H1 (cell line): ENCODE data around the gene ACVRL1. TPM values are rescaled to one million over a fixed set of nuclear protein-coding genes. Genes with fewer than 3 reads are reported as not detected.

Source experiments
- CTCF ChIA-PET: fragments of 300-600 bp; sonication (Branson Sonifier 250); formaldehyde crosslinking; loops from one replicate; lab custom pipeline; 2021; ENCODE audit not compliant: partially characterized antibody; lab: Charles Lee
- POLR2A ChIA-PET: fragments of 300-600 bp; sonication (Branson Sonifier 250); formaldehyde crosslinking; loops from one replicate; lab custom pipeline; 2021; ENCODE audit warnings: inconsistent platforms; ENCODE audit not compliant: partially characterized antibody; lab: Charles Lee
- DNase-seq, 2 experiments: peaks; one replicate each; pipeline versions ENCODE4 v3.0.0 to v3.0.0-alpha.2; 2010 to 2022; ENCODE audit warnings: low spot score in 2 of 2, low read depth in 1 of 2, mixed read lengths in 1 of 2
- FAIRE-seq: peaks from 2 replicates; lab custom pipeline; 2011; peaks lifted over from hg19 to GRCh38; lab: Jason Lieb, UNC
- H2AFZ ChIP-seq: 2 replicates; pipeline ENCODE4 v1.8.1; 2012; ENCODE audit warnings: low read length, inconsistent platforms
- H2AK5ac ChIP-seq: 2 replicates; pipeline ENCODE4 v1.6.1; 2013; ENCODE audit warnings: low read depth, low read length
- H2BK120ac ChIP-seq: replicated peaks from 2 replicates; pipeline ENCODE3; 2013; ENCODE audit warnings: low read depth, low read length, inconsistent platforms
- H2BK12ac ChIP-seq: 2 replicates; pipeline ENCODE4 v1.6.1; 2013; ENCODE audit warnings: low read depth, low read length
- H2BK15ac ChIP-seq: 2 replicates; pipeline ENCODE4 v1.6.1; 2013; ENCODE audit warnings: low read length
- H2BK20ac ChIP-seq: 2 replicates; pipeline ENCODE4 v1.6.1; 2013; ENCODE audit warnings: low read length
- H2BK5ac ChIP-seq: 2 replicates; pipeline ENCODE4 v1.6.1; 2013; ENCODE audit warnings: low read depth, low read length
- H3K14ac ChIP-seq: 2 replicates; pipeline ENCODE4 v1.6.1; 2013; ENCODE audit warnings: inconsistent platforms; ENCODE audit not compliant: insufficient read length
- H3K18ac ChIP-seq: 2 replicates; pipeline ENCODE4 v1.6.1; 2013; ENCODE audit warnings: low read length; ENCODE audit errors: extremely low read depth
- H3K23ac ChIP-seq: 2 replicates; pipeline ENCODE4 v1.6.1; 2013; ENCODE audit warnings: inconsistent platforms; ENCODE audit not compliant: insufficient read length
- H3K23me2 ChIP-seq: 2 replicates; pipeline ENCODE4 v1.6.1; 2013; ENCODE audit warnings: low read depth, low read length
- H3K27ac ChIP-seq: 2 replicates; pipeline ENCODE4 v1.6.1; 2011; ENCODE audit warnings: low read depth, low read length, inconsistent platforms
- H3K27me3 ChIP-seq, 4 experiments: replicated peaks in 1 of 4; 1 replicate in 1 of 4; 2 replicates in 3 of 4; pipeline versions ENCODE4 v1.6.1 to v1.8.1; 2011 to 2013; ENCODE audit warnings: low read length in 3 of 4, mild to moderate bottlenecking in 3 of 4, inconsistent platforms in 2 of 4, mixed read lengths in 2 of 4, moderate library complexity in 1 of 4; ENCODE audit not compliant: control insufficient read depth in 3 of 4, insufficient read depth in 3 of 4; ENCODE audit errors: extremely low read depth in 1 of 4
- H3K36me3 ChIP-seq, 4 experiments: 2 replicates each; pipeline versions ENCODE4 v1.6.1 to v1.8.1; 2011 to 2013; ENCODE audit warnings: mild to moderate bottlenecking in 4 of 4, low read length in 3 of 4, moderate library complexity in 2 of 4, control low read depth in 1 of 4, inconsistent platforms in 1 of 4; ENCODE audit not compliant: insufficient read depth in 4 of 4, control insufficient read depth in 2 of 4
- H3K4ac ChIP-seq: replicated peaks from 2 replicates; pipeline ENCODE3; 2013; ENCODE audit warnings: low read length, low read depth, mixed read lengths, inconsistent platforms; ENCODE audit not compliant: insufficient read length
- H3K4me1 ChIP-seq, 4 experiments: replicated peaks in 1 of 4; 1 replicate in 1 of 4; 2 replicates in 3 of 4; pipeline versions ENCODE4 v1.6.1 to v1.8.1; 2011 to 2013; ENCODE audit warnings: low read length in 3 of 4, inconsistent platforms in 2 of 4, mixed read lengths in 1 of 4; ENCODE audit not compliant: insufficient read depth in 4 of 4, control insufficient read depth in 3 of 4
- H3K4me2 ChIP-seq, 2 experiments: 2 replicates each; pipeline versions ENCODE4 v1.6.1 to v1.8.1; 2011 to 2013; ENCODE audit warnings: low read depth in 2 of 2, low read length in 2 of 2, control low read depth in 1 of 2, inconsistent platforms in 1 of 2, mild to moderate bottlenecking in 1 of 2; ENCODE audit not compliant: insufficient read depth in 1 of 2
- H3K4me3 ChIP-seq, 4 experiments: fragments of 200-600, 300-600 bp in 1 of 4; sonication (generic), shearing (Covaris generic), sonication (Bioruptor Twin) in 1 of 4; 2 replicates each; pipeline versions ENCODE4 v1.5.1 to v1.8.1; 2011 to 2016; ENCODE audit warnings: low read length in 4 of 4, low read depth in 3 of 4, control low read depth in 2 of 4, inconsistent platforms in 2 of 4, mild to moderate bottlenecking in 2 of 4, mixed read lengths in 1 of 4, moderate library complexity in 1 of 4; ENCODE audit not compliant: insufficient read depth in 2 of 4; ENCODE audit errors: extremely low read depth in 1 of 4
- H3K56ac ChIP-seq: replicated peaks from 2 replicates; pipeline ENCODE3; 2013; ENCODE audit warnings: low read depth, mild to moderate bottlenecking, mixed read lengths, low read length, inconsistent platforms; ENCODE audit not compliant: insufficient read length
- H3K79me1 ChIP-seq: 2 replicates; pipeline ENCODE4 v1.6.1; 2013; ENCODE audit warnings: low read depth, low read length, control low read depth
- H3K79me2 ChIP-seq, 2 experiments: 2 replicates each; pipeline versions ENCODE4 v1.6.1 to v1.8.1; 2012 to 2013; ENCODE audit warnings: low read length in 2 of 2, mild to moderate bottlenecking in 2 of 2, inconsistent platforms in 1 of 2; ENCODE audit not compliant: insufficient read depth in 2 of 2, control insufficient read depth in 1 of 2
- H3K9ac ChIP-seq, 4 experiments: replicated peaks in 1 of 4; 1 replicate in 1 of 4; 2 replicates in 3 of 4; pipeline versions ENCODE4 v1.6.1 to v1.8.1; 2011 to 2013; ENCODE audit warnings: low read depth in 3 of 4, low read length in 3 of 4, control low read depth in 2 of 4, mild to moderate bottlenecking in 2 of 4, moderate library complexity in 2 of 4, inconsistent platforms in 1 of 4; ENCODE audit errors: extremely low read depth in 1 of 4
- H3K9me3 ChIP-seq, 2 experiments: 2 replicates each; pipeline versions ENCODE4 v1.6.1 to v1.8.1; 2012 to 2013; ENCODE audit warnings: mild to moderate bottlenecking in 2 of 2, moderate library complexity in 2 of 2, control low read depth in 1 of 2, inconsistent platforms in 1 of 2, low read depth in 1 of 2, low read length in 1 of 2, mixed read lengths in 1 of 2; ENCODE audit not compliant: insufficient read depth in 2 of 2
- H4K20me1 ChIP-seq, 2 experiments: replicated peaks in 1 of 2; 2 replicates each; pipeline versions ENCODE3 to v1.8.1; 2011 to 2013; ENCODE audit warnings: inconsistent platforms in 2 of 2, low read length in 2 of 2, mild to moderate bottlenecking in 1 of 2; ENCODE audit not compliant: insufficient read depth in 2 of 2, control insufficient read depth in 1 of 2
- H4K5ac ChIP-seq: 2 replicates; pipeline ENCODE4 v1.6.1; 2013; ENCODE audit warnings: low read length, low read depth, mixed read lengths, inconsistent platforms; ENCODE audit not compliant: insufficient read length
- H4K8ac ChIP-seq: 2 replicates; pipeline ENCODE4 v1.8.0; 2013; ENCODE audit warnings: mild to moderate bottlenecking, moderate library complexity, low read length, inconsistent platforms; ENCODE audit not compliant: insufficient read depth; ENCODE audit errors: extremely low read depth
- H4K91ac ChIP-seq: replicated peaks from 2 replicates; pipeline ENCODE3; 2013; ENCODE audit warnings: low read length, mixed read lengths, inconsistent platforms; ENCODE audit not compliant: insufficient read length
- CREB1 ChIP-seq: IDR thresholded peaks from 2 replicates; pipeline ENCODE4 v1.6.1; 2012; ENCODE audit warnings: inconsistent platforms
- KDM4A ChIP-seq: IDR thresholded peaks from one replicate; pipeline ENCODE4 v1.7.1; 2012; ENCODE audit warnings: low read depth, mild to moderate bottlenecking, moderate library complexity, low read length, inconsistent platforms; ENCODE audit not compliant: severe bottlenecking
- RAD21 ChIP-seq, 2 experiments: IDR thresholded peaks in 1 of 2; conservative IDR thresholded peaks in 1 of 2; 2 replicates each; pipeline ENCODE4 v1.6.1; 2011; ENCODE audit warnings: low read depth in 2 of 2, low read length in 2 of 2, improper control_type of control experiment in 1 of 2, inconsistent platforms in 1 of 2, mild to moderate bottlenecking in 1 of 2, moderate library complexity in 1 of 2
- WGBS, 2 experiments: shearing (Covaris generic) in 1 of 2; methylation state at CpG; one replicate each; pipeline versions ENCODE4 v1.1.6 to v1.1.7; 2013 to 2015; ENCODE audit warnings: low lambda C conversion rate in 2 of 2, mixed read lengths in 2 of 2, inconsistent platforms in 1 of 2, low coverage in 1 of 2, missing lambda C conversion rate in 1 of 2; ENCODE audit not compliant: insufficient replicate concordance in 2 of 2, insufficient coverage in 1 of 2, insufficient read length in 1 of 2; ENCODE audit errors: extremely low coverage in 1 of 2, missing lambda C conversion rate in 1 of 2; 5-methylcytosine and 5-hydroxymethylcytosine counted together
- polyA plus RNA-seq, 7 experiments: library from polyadenylated mRNA; depleted of rRNA in 3 of 7; stranded (reverse) in 5 of 7; unstranded in 2 of 7; fragments of >200 nt in 5 of 7; fragments of 200-250 nt in 2 of 7; gene quantifications; 1 replicate in 5 of 7; 2 replicates in 1 of 7; 4 replicates in 1 of 7; pipeline versions ENCODE4 v1.2.1 to v1.2.3, GENCODE V29; 2011 to 2013; ENCODE audit warnings: missing spikeins in 2 of 7, mixed read lengths in 2 of 7
- total RNA-seq: library from RNA; stranded (reverse); fragmentation: NEBNext Ultra II Directional; extraction: Animal tissue kit (Norgen Biotek cat#: 25700); gene quantifications from 2 replicates; pipeline ENCODE4 v1.2.1, GENCODE V29; 2021

The ACVRL1 gene
- total and polyA plus RNA-seq, 2 of the 8 experiments (the other 6 are each of a cell fraction or from before 2014, with no cell fraction given) = 0.09 to 0.35 TPM

GRCh38 chr12:51887476-51888315 is 19.6 kb upstream of the ACVRL1 start, which contains the start of gene ANKRD33:
TSS of gene ANKRD33 (plus strand) at chr12:51888103. CDS start at chr12:51888187, 84 bp downstream.
- DNase-seq (peak in 1 of 2 experiments; percentile 95), FAIRE-seq (no peak)
- Histone ChIP-seq H3K56ac (no peak within 1 kb of the TSS), H2BK12ac (peak within 1 kb of the TSS; percentile 77; the same call in 1 of the 2 replicates), H2AK5ac (0 out of 2 replicates have a peak within 1 kb of the TSS, but pooled peaks have one; percentile 45), H4K20me1 (no peaks in the 10 kb centered on the region), H2BK20ac (peak within 1 kb of the TSS; percentile 76; the same call in 1 of the 2 replicates), H2BK5ac (peak within 1 kb of the TSS; percentile 25; the same call in 1 of the 2 replicates), H3K4me3 (peak within 1 kb of the TSS; percentile 22 to 52 (median 32); a peak in 7 of 8 replicates), H3K23ac (no peak within 1 kb of the TSS), H2AFZ (peak within 1 kb of the TSS; percentile 5; the same call in 1 of the 2 replicates), H3K18ac (no peak within 1 kb of the TSS; the same call in 1 of the 2 replicates), H3K79me2 (no peaks in the 10 kb centered on the region), H3K4me1 (peaks cover 0 to 12% (median 5%) of the 10 kb centered on the region in 4 experiments; a peak in 6 of 7 replicates), H4K5ac (no peak within 1 kb of the TSS), H3K9ac (no peak within 1 kb of the TSS), H3K23me2 (no peaks in the 10 kb centered on the region), H4K91ac (no peak within 1 kb of the TSS), H3K36me3 (no peaks in the 10 kb centered on the region), H3K4ac (no peak within 1 kb of the TSS), H3K14ac (no peak within 1 kb of the TSS), H3K9me3 (no peaks in the 10 kb centered on the region), H4K8ac (no peak within 1 kb of the TSS), H3K27me3 (peaks cover 0 to 10% (median 6%) of the 10 kb centered on the region in 4 experiments; a peak in 3 of 7 replicates), H2BK120ac (no peak within 1 kb of the TSS), H2BK15ac (peak within 1 kb of the TSS; percentile 67; the same call in 1 of the 2 replicates), H3K27ac (no peak within 1 kb of the TSS), H3K79me1 (no peaks in the 10 kb centered on the region), H3K4me2 (peak within 1 kb of the TSS; percentile 62 to 63)
- 49% methylated on average over 38 of the region's 41 CpGs; no CpG with 5 or more reads in 1 of the 2 experiments for WGBS, 2 experiments
- TF ChIP-seq RAD21 (IDR thresholded peaks at IDR 0.05 in 1 of 2, conservative IDR thresholded peaks at IDR 0.05 in 1 of 2; ENCODE audit: low read depth in 2 of 2, low read length in 2 of 2) (no peak), KDM4A (peak; percentile 44), CREB1 (0 out of 2 replicates have a peak, but pooled peaks have one; percentile 5)
- ChIA-PET CTCF (interaction anchor here (0.6 to 9.1 kb wide), 20 partner anchors 10 to 468 kb away, joined by 3 to 120 read pairs (median 4); a partner anchor contains a TSS), POLR2A (interaction anchor here (1.0 to 1.7 kb wide), 4 partner anchors 23 to 56 kb away, joined by 3 to 6 read pairs (median 3); no protein-coding TSS in a partner anchor)
